ENCODE measurements around the gene POLR2F. TPM values are rescaled to one million over a fixed set of nuclear protein-coding genes. Genes with fewer than 3 reads are reported as not detected.

The POLR2F gene
- total RNA-seq, 4 donors from 2014 or later = 84.1 to 152 (median 134) TPM

GRCh38 chr22:37970864-37971263 is 17.4 kb downstream of the POLR2F start:
- Histone ChIP-seq H3K27ac (no peak overlapping the region), H3K27me3 (no peaks in the 10 kb centered on the region), H3K4me3 (no peak overlapping the region), H3K36me3 (peaks cover 0 to 26% of the 10 kb centered on the region in 2 donors), H3K4me1 (no peaks in the 10 kb centered on the region), H3K9me3 (no peaks in the 10 kb centered on the region)
- in situ Hi-C loops (cut with MboI; ENCODE audit: low sequenced_read_pairs in 4 of 4) (loop anchor here in 1 of 4 donors (25.0 kb wide), 1 partner anchor 159 kb away; the partner anchor contains the start of genes GALR3 and GCAT), intact Hi-C loops (cut with DNase I; ENCODE audit: low total_unique reads) (no loop called here)
- DNase-seq (no peak), ATAC-seq (no peak)
- TF ChIP-seq CTCF (IDR thresholded peaks at IDR 0.05 in 4 of 5, conservative IDR thresholded peaks at IDR 0.05 in 1 of 5) = no peak
- no peak for TF ChIP-seq POLR2A (IDR thresholded peaks at IDR 0.05)

- no peak for ATAC-seq
- DNase-seq = no peak
- intact Hi-C loops (cut with DNase I; ENCODE audit: low total_unique reads) (no loop called here), in situ Hi-C loops (cut with MboI; ENCODE audit: low sequenced_read_pairs in 4 of 4) (loop anchor here in 1 of 4 donors (25.0 kb wide), 1 partner anchor 159 kb away; the partner anchor contains the start of genes GALR3 and GCAT)
- H3K27ac ChIP-seq = no peak overlapping the region
- no peaks in the 10 kb centered on the region for H3K9me3 ChIP-seq
- TF ChIP-seq POLR2A (IDR thresholded peaks at IDR 0.05) (no peak), CTCF (IDR thresholded peaks at IDR 0.05 in 4 of 5, conservative IDR thresholded peaks at IDR 0.05 in 1 of 5) (no peak)
- no peaks in the 10 kb centered on the region for H3K27me3 ChIP-seq
- no peak overlapping the region for H3K4me3 ChIP-seq
- peaks cover 0 to 21% of the 10 kb centered on the region in 2 donors for H3K36me3 ChIP-seq
- no peaks in the 10 kb centered on the region for H3K4me1 ChIP-seq
These were observed 18.3 kb downstream of the POLR2F start for GRCh38 chr22:37971475-37972434.

GRCh38 chr22:37972527-37972926 is 19.0 kb downstream of the POLR2F start:
- Histone ChIP-seq H3K9me3 (no peaks in the 10 kb centered on the region), H3K4me1 (no peaks in the 10 kb centered on the region), H3K27ac (no peak overlapping the region), H3K36me3 (peaks cover 0 to 13% of the 10 kb centered on the region in 2 donors), H3K27me3 (no peaks in the 10 kb centered on the region), H3K4me3 (no peak overlapping the region)
- in situ Hi-C loops (cut with MboI; ENCODE audit: low sequenced_read_pairs in 4 of 4) = loop anchor here in 1 of 4 donors (25.0 kb wide), 1 partner anchor 160 kb away; the partner anchor contains the start of genes GALR3 and GCAT
- no peak for TF ChIP-seq CTCF (IDR thresholded peaks at IDR 0.05 in 4 of 5, conservative IDR thresholded peaks at IDR 0.05 in 1 of 5)
- TF ChIP-seq POLR2A (IDR thresholded peaks at IDR 0.05) = no peak
- DNase-seq = no peak
- intact Hi-C loops (cut with DNase I; ENCODE audit: low total_unique reads) = no loop called here
- no peak for ATAC-seq

- intact Hi-C loops (cut with DNase I; ENCODE audit: low total_unique reads) = no loop called here
- H3K9me3 ChIP-seq = no peaks in the 10 kb centered on the region
- H3K4me1 ChIP-seq = peaks cover 0 to under 1% of the 10 kb centered on the region in 2 donors
- DNase-seq (no peak), ATAC-seq (no peak)
- H3K36me3 ChIP-seq = peaks cover 0 to 3% of the 10 kb centered on the region in 2 donors
- H3K27me3 ChIP-seq = no peaks in the 10 kb centered on the region
- H3K27ac ChIP-seq = no peak overlapping the region
- no peak overlapping the region for H3K4me3 ChIP-seq
- in situ Hi-C loops (cut with MboI; ENCODE audit: low sequenced_read_pairs in 4 of 4) = loop anchor here in 1 of 4 donors (25.0 kb wide), 1 partner anchor 161 kb away; the partner anchor contains the start of genes GALR3 and GCAT
- TF ChIP-seq POLR2A (IDR thresholded peaks at IDR 0.05) (no peak), CTCF (IDR thresholded peaks at IDR 0.05 in 4 of 5, conservative IDR thresholded peaks at IDR 0.05 in 1 of 5) (no peak)
These were observed 20.0 kb downstream of the POLR2F start for GRCh38 chr22:37973271-37974170.
